Measurements from ENCODE around the gene CFHR2. TPM values are rescaled to one million over a fixed set of nuclear protein-coding genes. Genes with fewer than 3 reads are reported as not detected.

The CFHR2 gene
- total and polyA plus RNA-seq, 2 of the 8 experiments (the other 6 are each of a cell fraction or from before 2014, with no cell fraction given): not detected

GRCh38 chr1:196960854-196961253 is 17.3 kb downstream of the CFHR2 start (continued):
- TF ChIP-seq RNF2 (IDR thresholded peaks at IDR 0.05; ENCODE audit: borderline replicate concordance, low read depth, low read length, missing control alignments, poor library complexity, severe bottlenecking): no peak
